Neural progenitor cell (in vitro differentiated cells): Measurements from ENCODE around the gene TWF2.

Source experiments
- CTCF ChIP-seq: fragments of 200-600 bp; sonication (generic); IDR thresholded peaks from 2 replicates; pipeline ENCODE4 v1.5.1; 2017; ENCODE audit warnings: antibody characterized with exemption, mild to moderate bottlenecking
- EZH2phosphoT487 ChIP-seq: fragments of 200-600 bp; sonication (generic); IDR thresholded peaks from 2 replicates; pipeline ENCODE4 v1.6.1; 2017; ENCODE audit warnings: antibody characterized with exemption

DNA sequence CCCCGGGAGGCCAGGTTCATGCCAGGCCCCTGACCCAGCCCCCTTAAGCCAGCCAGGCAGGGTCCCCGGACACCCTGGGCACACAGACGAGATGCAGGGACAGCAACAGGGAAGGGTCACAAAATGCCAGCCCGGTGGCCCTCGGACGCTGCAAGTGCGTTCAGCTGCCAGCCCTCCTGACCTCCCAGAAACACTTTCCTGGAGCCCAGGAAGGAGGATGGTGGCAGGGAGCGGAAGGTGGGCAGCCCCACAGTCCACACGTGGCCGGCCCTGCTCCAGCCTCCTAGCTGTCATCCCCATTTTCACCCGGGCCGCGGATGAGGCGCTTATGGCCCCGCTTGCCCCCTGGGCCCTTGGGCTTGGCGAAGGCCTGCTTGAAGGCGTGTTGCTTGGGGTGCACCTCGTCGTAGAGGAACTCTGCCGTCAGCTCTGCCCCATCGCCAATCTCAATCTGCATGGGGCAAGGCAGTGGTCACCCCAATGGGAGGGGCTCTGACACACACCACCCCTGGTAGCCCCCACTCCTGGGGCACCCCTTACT lies 10.1 kb downstream of the TWF2 start:
- no peak for TF ChIP-seq CTCF
- TF ChIP-seq EZH2phosphoT487 = no peak
